NCI-H1048 (cell line): ENCODE results near the gene KLF13.

ENCODE experiments used
- DNase-seq: peaks from one replicate; lab custom pipeline; 2025; lab: John Stamatoyannopoulos, UW

Gene KLF13

GRCh38 chr15:31401282-31401681, 74.6 kb downstream of the KLF13 start:
- no peak for DNase-seq

GRCh38 chr15:31402003-31402402, 75.4 kb downstream of the KLF13 start:
- DNase-seq, result no peak

- no peak for DNase-seq
Measured at GRCh38 chr15:31402511-31403056, 75.9 kb downstream of the KLF13 start.

- no peak for DNase-seq
Measured at GRCh38 chr15:31403096-31403495, 76.5 kb downstream of the KLF13 start.

DNA sequence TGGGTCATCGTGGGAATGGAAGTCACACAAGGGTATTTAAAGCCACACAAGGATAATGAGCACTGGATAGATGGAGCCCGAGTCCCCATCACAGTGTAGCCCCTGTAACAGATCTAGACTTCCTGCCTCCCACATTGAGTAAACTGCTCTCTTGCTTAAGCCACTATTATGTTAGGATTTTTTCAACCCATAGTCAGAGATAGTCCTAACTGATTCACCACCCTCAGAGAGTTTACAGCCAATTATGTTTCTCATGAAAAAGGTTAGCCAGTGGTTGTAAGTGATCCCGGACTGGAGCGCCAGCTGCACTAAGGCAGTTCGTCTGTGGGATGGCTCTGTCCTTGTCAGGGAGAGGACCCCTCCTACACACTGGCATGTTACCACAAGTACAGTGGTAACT, 77.0 kb downstream of the KLF13 start:
- no peak for DNase-seq

- DNase-seq, result no peak
Measured at GRCh38 chr15:31404345-31404744, 77.7 kb downstream of the KLF13 start.

DNA sequence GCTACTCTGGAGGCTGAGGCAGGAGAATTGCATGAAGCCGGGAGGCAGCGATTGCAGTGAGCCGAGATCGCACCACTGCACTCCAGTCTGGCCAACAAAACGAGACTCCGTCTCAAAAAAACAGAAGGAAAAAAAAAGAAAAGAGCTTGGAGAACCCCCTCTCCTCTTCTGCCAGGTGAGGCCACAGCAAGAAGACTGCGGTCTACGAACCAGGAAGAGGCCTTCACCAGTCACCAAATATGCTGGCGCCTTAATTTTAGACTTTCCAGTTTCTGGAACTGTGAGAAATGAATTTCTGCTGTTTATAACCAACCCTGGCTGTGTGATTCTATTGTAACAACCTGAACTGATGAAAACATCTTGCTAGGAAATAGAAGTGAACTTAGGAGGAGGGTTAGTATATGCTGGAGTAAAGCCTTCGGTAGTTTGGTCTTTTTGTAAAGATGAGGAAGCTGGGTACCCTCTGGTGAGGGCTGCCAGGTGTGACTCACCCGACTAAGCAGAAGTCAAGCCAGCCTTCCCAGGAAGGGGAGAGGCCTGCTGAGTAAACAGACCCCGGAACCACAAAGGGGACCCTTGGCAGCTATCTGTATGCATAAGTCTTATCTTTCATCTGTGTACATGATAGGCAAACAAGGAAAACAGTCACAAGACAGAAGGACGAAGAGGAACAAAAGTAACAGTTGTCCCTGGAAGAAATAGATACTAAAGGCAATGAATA, 78.7 kb downstream of the KLF13 start:
- no peak for DNase-seq

DNA sequence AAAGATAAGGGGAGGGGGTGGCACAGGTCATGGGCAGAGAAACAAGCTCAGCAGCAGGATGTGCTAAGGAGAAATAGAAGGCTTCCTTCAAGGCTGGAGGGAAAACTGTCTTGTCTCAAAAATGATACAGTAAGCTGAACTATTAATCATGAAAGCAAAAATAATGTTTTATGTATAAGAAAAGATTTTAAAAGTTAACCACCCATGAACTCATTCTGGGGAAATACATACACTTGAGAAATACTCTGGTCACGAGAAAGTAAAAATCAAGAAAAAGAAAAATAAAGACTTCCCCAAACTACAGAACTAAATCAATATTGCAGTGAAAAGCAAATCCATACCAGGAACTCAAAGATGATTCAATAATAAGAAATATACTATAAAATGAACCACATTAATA, 80.7 kb downstream of the KLF13 start:
- DNase-seq, result no peak

DNA sequence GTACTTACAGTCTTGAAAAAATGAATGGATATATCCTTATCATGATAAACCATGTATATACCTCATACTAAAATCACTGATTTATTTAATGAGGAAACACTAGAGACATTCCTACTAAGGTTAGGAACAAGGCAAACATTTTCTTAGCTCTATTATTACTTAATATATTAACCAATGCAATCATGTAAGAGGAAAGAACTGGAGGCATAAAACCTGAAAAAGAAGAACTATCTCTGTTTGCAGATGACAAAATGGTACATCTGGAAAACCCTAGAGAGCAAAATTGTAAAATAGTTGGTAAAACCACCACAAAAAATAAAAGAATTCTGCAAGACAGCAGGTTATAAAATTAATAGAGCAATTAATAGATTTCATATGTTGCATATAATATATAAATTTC, 81.2 kb downstream of the KLF13 start:
- DNase-seq, result no peak

- no peak for DNase-seq
Measured at GRCh38 chr15:31408724-31409123, 82.1 kb downstream of the KLF13 start.

DNA sequence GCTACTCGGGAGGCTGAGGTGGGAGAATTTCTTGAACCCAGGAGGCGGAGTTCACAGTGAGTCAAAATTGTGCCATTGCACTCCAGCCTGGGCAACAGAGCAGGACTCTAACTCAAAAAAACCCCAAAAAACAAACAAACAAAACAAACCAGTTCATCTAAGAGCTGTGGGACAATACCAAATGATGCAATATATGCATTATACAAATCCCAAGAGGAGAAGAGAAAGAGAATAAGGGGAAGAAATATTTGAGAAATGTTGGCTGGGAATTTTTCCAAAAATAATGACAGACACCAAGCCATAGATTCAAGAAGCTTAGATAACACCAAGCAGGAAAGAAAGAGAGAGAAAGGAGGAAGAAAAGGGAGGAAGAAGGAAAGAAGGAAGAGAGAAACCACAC, 82.5 kb downstream of the KLF13 start:
- DNase-seq, result no peak

- DNase-seq, result no peak
Measured at GRCh38 chr15:31412824-31413223, 86.2 kb downstream of the KLF13 start.

- no peak for DNase-seq
Measured at GRCh38 chr15:31415201-31415600, 88.6 kb downstream of the KLF13 start.

- no peak for DNase-seq
Measured at GRCh38 chr15:31419820-31420219, 93.2 kb downstream of the KLF13 start.

DNA sequence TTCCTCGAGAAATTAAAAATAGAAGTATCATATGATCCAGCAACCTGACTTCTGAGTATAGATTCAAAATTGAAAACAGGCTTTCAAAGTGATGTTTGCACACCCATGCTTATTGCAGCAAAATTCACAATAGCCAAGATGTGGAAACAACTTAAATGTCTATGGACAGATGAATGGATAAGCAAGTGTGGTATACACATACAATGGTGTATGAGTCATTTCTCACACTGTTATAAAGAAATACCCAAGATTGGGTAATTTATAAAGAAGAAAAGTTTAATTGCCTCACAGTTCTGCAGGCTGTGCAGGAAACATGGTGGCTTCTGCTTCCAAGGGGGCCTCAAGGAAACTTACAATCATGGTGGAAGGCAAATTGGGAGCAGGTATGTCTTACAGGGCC, 100.8 kb downstream of the KLF13 start:
- no peak for DNase-seq
